Suppressor macrophage treated with lipopolysaccharide for 4 hours (primary cell): ENCODE measurements around the gene NDFIP2.

Experiments used
- DNase-seq: peaks from one replicate; pipeline ENCODE4 v3.0.0-alpha.2; 2020

Gene NDFIP2

DNA sequence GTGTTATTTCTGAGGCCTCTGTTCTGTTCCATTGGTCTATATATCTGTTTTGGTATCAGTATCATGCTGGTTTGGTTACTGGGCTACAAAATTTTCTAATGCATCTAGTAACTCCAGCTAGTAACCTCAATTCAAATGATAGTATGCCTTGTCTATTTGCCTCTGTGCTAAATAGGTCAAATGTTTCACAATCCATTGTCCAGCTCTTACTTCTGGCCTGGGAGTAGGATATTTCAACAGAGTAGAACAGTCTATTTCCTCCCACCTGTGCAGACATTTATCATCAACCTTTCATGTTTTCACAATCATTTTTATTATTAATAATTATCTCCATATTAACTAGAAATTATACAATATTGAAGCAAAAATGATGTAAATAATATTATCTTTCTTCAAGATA lies 18.1 kb upstream of the NDFIP2 start:
- DNase-seq: no peak

DNA sequence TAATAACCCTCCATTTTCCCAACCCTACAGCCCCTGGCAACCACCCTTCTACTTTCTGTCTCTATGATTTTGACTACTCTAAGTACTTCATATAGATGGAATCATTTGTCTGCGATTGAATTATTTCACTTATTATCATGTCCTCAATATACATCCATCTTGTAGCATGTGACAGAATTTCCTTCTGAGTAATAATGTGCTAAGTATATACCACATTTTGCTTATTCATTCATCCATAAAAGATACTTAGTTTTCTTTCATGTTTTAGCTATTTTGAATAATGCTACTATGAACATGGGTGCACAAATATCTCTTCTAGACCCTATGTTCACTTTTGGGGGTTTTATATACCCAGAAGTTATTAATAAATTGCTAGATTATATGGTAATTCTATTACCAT lies 17.4 kb upstream of the NDFIP2 start:
- no peak for DNase-seq

DNA sequence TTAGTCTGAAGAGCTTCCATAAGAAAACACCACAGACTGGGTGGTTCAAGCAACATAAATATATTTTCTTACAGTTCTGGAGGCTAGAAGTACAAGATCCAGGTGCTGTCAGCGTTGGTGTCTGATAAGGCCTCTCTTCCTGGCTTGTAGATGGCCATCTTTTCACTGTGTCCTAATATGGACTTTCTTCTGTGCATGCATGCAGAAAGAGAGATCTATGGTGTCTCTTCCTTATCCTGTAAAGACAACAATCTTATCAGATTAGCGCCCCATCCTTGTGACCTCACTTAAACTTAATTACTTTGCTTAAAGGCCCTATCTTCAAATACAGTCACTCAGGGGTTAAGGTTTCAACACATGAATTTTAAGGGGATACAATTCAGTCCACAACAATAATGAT lies 14.1 kb upstream of the NDFIP2 start:
- DNase-seq: no peak

DNA sequence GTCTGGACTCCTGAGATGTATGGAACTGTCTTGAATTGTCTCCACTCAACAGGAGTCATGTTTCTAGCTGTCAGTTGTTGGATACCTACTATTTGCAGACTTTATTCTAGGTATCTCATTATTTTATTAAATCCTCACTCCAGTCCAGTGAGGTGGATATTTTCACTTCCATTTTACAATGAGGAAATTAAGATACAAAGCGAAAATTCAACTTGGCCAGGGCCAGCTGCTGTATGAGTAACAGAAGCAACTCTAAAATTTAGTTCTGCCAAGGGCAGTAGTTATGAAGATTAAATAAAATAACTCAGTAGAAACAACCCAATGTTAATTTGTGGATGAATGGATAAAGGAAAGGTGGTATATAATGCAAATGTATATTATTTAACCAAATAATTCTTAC lies 12.6 kb upstream of the NDFIP2 start:
- no peak for DNase-seq

DNA sequence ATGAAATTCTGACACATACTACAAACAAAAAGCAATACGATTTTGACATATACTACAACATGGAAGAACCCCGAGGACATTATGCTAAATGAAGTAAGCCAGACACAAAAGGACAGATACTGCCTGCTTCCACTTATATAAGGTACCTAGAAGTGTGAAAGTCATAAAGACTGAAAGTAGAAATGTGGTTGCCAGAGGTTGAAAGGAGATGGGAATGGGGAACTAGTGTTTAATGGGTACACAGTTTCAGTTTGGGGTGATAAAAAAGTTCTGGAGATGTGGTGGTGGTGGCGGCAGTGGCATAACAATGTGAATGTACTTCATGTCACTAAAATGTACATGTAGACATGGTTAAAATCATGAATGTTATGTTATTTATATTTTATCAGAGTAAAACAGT lies 12.1 kb upstream of the NDFIP2 start:
- no peak for DNase-seq

DNA sequence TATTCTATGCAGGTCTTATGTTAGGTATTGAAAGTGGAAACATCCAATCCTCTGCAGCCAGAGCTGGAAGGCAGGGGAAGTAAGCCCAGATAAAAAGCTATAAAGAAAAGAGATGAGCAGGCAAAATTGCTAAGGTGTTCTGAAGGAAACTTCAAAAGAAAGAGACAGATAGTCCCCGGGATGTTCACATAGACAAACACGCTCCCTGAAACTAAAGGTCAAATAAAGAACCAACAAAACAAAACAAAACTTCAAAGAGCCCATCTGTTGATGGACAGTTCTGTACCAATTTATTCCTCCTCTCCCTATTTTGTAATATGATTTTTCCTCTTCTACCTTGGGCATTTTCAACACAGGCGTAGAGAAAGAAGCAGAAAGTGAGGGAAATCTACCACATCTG lies 11.3 kb upstream of the NDFIP2 start:
- DNase-seq: no peak

DNA sequence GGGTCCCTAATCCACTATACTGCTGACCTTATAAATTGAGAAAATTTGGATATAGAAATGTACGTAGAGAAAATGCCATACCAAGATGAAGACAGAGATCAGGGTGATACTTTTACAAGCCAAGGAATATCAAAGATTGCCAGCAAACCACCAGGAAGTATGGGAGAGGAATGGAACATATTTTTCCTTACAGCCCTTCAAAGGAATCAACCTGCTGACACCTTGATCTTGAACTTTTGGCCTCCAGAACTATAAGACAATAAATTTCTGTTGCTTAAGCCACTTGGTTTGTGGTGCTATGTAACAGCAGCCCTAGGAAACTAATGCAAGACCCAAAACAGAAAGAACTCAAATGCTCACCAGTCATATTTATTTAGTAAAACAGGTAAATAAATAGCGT lies 10.3 kb upstream of the NDFIP2 start:
- DNase-seq: no peak

DNA sequence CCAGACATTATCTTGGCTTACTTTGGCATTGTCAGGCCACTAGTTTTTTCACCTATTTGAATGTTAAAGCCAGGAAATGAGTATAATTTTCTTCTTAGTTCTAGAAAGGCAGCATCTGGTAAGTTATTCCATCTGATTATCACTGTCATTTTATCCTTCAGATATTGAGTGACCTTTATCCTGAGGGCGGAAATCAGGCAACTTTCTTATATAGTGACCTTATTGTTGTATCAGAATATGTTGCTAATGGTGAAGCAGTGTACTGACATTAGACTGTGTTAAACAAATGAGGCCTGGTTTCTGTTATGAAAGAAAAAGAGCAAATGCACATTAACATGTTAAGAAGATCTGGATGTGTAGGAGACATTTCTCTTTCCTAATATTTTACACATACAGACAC lies 5.4 kb upstream of the NDFIP2 start:
- no peak for DNase-seq

DNA sequence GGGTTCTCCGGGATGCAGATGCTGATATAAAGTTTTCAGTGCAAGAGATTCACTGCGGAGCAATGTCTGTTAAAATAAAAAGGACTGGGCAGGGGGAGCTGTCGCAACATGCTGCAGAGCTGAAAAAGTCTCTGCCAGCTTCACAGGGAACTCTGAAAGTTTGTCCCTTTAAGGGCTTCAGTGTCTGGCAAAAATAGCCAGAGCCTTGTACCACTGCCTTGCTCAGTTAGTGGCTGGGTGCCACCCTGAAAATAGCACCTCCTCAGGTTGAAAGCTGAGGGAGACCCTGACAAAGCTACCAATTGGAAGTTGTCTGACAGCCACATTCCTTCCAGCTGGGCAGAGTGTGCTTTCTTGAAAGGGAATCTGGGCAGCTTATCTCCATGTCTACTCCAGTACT lies 3.0 kb upstream of the NDFIP2 start:
- DNase-seq: no peak

DNA sequence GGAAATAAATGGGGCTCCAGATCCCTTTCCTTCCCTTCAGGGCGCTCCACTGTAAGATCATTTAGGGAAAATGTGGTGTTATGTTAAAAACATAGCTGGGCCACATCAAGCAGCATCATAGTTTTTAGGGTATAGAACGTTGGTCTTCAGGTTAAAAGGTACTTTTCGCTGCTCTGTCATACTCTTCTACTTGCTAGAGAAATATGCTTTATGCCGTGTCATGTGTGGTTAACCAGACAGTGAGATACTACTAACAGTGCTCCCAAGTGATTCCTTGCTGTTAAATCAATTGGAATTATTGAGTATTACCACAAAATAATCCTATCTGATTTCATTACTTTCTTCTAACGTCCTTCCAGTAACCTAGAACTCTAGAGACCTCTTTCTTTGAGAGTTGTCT lies 1.1 kb upstream of the NDFIP2 start:
- DNase-seq: no peak

DNA sequence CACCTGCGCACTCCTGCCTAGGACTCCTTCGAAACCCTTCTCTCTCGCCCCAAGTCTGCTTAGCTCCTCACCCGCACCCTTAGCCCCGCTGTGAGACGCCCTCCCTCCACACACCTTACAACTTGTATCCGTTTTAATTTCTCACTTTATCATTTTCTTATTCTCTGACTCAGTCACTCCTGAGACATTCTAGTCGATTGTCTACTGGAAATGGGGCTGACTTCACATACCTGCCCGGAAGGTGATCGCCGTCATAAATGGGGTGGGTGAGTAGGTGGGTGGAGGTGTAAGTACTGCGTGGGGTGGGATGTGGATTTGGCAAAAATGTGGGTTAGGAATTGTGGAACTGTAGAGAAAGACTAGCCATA lies 714 bp downstream of the NDFIP2 start:
- DNase-seq: no peak

DNA sequence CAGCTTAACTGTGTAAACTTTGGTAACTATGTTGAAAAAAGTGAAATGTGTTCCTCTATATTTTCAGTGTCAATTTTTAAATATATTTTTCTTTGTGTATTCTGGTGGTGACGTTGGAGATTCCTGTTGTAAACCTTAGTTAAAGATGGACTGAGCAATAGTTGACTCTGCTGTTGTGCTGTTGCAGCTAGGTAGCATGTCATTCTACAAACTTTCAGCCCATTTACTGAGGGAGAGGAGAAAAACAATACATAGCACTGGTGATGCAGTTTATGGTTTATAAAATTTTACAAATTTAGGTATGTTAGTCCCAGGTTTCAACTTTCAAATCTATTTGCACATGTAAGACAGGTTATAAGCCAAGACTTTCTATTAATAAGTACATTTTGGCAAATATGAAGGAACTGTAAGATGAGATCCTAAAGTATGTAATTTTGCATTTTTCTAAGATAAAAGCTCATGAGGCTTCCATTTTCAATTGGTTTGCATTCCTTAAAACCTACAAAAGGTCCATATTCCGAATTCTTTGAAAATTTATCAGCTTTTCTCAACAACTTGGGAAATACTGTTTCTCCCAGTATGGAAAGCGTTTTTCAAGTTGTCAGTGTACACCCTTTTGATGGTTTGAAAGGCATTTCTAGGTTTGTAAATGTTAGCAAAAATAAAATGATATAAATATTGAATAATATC lies 1.5 kb downstream of the NDFIP2 start:
- DNase-seq: no peak

DNA sequence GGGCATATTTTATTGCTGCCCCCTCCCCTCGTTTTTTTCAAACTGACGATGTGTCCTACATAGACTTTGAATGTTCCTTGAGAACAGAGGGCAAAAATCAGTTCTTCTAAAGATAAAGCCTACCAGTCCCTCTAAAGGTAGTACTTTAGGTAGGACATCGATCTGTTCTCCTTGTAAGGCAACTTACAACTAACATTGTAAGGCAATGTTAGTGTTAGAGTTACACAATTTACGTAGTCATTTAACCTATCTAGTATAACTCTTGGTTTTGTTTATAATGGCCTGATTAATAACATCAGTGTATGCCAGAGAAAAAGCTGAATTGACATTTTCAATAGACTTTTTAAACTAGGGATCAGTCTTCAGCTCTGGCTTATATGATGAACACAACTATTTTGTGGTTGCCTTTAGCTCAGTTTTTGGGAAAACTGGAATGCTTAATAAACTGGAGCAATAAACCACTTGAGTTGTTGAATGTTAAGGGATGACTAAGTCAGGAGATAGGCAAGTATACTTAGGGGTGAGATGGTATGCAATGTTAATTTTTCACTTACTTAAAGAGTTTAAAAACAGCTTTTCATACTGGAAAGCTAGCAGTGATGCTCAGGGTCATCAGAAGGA lies 2.2 kb downstream of the NDFIP2 start:
- DNase-seq: no peak

DNA sequence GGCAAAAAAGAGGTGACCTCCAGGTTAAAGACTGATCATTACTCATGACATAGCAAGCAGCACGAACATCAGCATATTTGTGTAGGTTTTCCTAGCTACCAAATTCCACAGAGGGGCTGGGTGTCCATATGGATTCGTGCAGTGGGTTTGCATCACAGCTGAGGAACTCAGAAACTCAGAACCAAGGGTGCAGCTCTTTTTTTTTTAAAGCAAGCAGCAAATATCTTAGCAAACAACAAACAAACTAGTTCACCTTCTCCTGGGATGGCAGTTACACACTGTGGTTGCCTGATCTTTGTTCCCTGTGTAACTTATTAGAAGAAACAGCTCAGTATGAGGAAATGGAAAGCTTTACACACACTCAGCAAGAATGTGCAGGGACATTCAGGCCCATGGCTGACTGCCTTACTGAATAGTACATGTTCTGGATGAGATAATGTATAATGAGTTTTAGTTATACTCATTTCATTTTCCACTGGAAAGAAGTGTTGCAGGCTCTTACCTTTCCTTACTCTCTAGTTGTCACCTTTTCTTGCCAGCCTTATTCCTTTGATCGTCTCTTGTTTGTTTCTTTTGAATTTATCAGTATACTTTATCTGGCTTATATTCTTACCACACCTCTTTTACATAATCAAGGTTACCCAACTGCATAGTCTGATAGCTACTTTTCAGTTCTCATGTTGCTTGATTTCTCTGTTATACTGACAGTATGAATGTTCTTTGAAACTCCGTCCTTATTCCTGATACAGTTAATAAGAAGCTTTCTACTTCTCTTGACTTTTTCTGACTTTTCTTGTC lies 4.3 kb downstream of the NDFIP2 start:
- no peak for DNase-seq

DNA sequence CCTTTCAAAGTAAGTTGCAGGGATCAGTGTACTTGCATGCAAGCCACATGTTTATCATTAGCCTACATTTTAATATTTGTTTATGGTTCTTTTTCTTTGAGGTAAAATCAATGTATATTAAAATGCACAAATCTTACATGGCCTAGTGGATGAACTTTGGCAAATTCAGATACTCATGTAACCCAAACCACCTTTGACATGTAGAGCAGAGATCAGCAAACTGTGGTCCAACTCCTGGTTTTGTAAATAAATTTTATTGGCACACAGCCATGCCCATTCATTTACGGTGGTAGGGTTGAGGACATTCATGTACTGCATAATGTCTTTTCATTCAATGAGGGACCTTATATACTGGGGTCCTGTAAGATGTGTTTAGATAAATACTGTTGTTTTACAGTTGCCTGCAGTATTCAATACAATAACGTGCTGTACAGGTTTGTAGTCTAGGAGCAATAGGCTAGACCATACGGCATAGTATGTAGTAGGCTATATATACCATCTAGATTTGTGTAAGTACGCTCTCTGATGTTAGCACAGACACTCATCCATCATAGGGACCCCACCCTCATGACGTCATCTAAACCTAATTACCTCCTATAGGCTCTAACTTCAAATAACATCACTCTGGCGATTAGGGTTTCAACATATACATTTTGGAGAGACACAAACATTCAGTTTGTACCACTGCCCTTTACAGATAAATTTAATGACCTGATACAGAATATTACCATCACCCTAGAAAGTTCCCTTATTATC lies 5.7 kb downstream of the NDFIP2 start:
- DNase-seq: no peak

DNA sequence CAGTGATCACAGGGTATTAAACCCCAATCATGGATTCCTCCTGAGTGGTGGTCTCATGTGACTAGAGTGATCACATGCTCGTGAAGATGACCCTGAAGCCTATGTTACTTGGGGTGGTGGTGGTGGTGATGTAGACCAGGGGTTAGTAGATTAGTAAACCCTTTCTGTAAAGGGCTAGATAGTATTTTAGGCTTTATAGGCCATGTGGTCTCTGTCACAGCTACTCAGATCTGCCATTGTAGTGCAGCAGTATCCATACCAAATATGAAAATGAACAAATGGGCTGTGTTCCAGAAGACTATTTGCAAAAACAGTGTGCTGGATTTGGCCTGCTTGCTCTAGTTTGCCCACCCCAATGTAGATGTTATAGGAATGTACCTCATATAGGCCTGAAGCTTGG lies 9.4 kb downstream of the NDFIP2 start:
- no peak for DNase-seq

DNA sequence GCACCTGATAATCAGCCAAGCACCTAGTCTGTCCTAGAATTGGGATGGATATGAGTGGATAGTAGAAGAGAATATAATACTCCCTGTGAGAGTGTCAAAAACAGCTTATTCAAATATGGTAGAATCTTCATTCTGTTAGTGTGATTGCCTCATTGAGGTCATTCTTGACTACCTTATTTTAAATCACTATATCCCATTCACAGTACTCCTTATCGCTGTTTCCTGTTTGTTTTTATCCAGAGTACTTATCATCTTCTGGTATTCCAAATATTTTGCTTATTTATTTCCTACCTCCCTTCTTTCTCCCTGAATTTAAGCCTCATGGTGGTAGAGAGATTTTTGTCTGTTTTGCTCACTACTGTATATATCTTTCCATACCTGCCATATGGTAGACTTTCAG lies 9.9 kb downstream of the NDFIP2 start:
- no peak for DNase-seq

DNA sequence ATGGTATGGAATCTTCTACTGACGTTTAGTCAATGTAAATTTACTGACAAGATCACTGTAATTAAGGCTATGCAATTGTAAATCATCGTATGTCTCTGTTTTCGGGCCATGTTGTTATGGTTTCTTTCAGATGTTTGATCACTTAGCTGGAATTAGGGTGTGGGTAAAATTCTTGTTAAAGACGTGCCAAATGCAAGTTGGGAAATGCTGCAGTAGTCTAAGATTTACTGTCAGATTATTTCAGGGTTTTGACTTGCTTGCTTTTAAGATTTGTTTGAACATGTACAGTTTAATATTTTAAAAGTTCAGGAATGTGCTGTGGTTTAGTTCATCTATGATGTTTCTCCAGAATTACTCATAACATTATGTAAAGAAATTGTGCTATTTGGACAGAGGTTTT lies 10.8 kb downstream of the NDFIP2 start:
- DNase-seq: no peak

DNA sequence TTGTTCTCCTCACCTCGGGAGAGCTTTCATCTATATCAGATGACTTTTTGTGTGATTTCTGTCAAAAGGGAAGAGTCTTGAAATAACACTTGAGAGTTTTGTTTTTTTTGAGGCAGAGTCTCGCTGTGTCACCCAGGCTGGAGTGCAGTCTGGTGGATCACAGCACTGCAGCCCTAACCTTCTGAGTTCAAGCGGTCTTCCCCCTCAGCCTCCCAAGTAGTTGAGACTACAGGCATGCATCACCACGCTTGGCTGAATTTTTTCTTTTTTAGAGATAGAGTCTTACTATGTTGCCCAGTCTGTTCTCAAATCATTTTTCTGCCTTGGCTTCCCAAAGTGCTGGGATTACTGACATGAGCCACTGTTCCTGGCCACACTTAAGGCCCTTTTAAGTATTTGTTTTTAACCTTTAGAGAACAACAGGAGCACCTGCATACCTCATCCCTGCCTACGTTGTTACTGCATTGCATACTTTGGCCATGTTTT lies 11.4 kb downstream of the NDFIP2 start:
- DNase-seq: no peak

DNA sequence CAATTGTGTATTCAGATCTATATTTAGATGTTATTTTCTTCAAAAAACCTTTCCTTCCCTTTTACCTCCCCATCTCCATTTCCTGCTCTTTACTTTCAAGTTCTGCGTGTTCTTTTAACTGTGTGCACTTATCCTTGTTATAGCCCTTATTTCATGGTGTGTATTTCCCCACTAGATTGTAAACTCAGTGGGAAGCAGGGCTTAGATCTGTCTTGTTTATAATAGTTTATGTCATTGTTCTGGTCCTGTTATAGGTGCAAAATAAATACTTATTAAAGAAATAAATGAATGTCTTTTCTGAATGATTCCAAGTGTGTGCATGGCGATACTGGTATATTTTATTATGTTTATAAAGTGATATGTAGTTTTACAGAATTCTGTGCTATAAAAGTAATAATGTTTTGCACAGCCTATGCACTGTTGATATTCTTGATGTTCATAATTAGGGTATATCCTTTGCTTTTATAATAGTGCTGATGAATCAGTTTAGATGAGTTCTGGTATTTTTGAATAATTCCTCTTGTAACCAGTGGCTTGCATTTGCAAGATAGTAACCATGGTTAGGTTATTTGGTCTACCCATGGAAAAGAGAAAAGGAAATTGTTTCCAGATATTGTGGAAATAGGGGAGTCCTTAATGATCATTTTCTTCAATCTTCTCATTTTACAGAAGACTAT lies 12.1 kb downstream of the NDFIP2 start:
- no peak for DNase-seq

DNA sequence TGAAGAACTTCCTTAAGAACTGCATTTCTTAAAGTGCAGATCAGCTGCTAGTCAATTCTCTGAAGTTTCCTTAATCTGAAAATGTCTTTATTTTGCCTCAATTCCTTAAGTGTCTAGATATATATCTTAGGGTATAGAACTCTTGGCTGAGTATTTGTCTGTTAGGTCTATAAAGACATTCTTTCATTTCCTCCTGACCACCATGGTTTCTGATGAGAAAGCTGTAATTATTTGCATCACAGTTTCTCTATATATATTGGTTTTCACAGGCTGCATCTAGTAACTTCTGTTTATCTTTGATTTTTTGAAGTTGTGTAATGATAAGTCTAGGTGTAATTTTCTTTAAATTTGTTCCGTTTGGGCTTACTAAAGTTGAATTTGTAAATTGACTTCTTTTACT lies 15.2 kb downstream of the NDFIP2 start:
- no peak for DNase-seq

DNA sequence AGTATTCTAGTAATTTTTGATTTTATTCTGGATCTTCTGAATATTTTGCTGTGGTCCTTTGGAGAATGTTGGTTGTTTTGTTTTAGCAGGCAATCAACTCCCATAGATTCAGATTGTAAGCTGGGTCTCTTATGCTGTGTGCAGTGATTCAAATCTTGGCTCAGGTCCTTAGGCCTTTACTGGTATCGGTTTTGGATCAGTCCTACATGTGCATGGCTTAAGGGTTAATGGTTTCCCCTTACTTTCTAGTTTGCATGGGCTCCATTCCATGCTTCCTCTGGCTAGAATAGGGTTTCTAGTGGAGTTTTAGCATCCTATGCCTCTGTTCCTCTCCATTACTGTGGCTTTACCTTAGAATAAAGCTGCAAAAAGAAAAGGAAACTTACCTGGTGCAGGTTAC lies 16.1 kb downstream of the NDFIP2 start:
- no peak for DNase-seq

DNA sequence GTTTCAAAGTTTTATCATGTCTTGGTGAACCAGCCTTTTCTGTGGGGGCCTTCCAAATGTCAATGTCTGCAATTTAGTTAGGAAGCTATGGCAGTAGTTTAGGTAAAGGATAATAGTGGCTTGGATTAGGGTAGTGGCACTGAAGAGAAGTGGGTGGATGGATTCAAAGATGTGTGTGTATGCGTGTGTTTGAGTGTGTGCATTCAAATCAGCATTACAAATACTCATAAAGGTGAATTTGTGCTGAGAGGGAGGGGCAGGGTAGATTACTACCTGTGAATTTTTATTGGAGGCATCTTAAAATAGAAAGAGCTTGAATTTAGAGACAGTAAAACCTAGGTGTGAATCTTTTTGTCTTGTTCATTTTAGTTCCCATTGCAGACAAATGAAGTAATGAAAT lies 16.9 kb downstream of the NDFIP2 start:
- DNase-seq: no peak
